HFF-Myc (cell line): ENCODE results near the gene SULT4A1.

ENCODE experiments used
- DNase-seq: peaks from one replicate; pipeline ENCODE4 v3.0.0-alpha.2; 2011; ENCODE audit warnings: low read depth; ENCODE audit errors: extremely low read depth
- H3K4me3 ChIP-seq: replicated peaks from 2 replicates; pipeline ENCODE4 v1.5.1; 2011; ENCODE audit warnings: low read depth, mild to moderate bottlenecking, control low read depth, low read length
- CTCF ChIP-seq: IDR thresholded peaks from 2 replicates; pipeline ENCODE4 v1.5.1; 2012; ENCODE audit warnings: mild to moderate bottlenecking, low read depth, low read length, control low read depth; ENCODE audit errors: missing control alignments

Gene SULT4A1

GRCh38 chr22:43901976-43902643 lies 39.8 kb upstream of the SULT4A1 start:
- DNase-seq = peak; percentile 45
- no peak for TF ChIP-seq CTCF
- H3K4me3 ChIP-seq = no peak overlapping the region

- no peak for TF ChIP-seq CTCF
These were observed 37.9 kb upstream of the SULT4A1 start for GRCh38 chr22:43900206-43900605.

GRCh38 chr22:43897751-43898261 lies 35.5 kb upstream of the SULT4A1 start:
- DNase-seq = no peak
- H3K4me3 ChIP-seq = no peak overlapping the region
- TF ChIP-seq CTCF = no peak

More at GRCh38 chr22:43900206-43900605, 37.9 kb upstream of the SULT4A1 start:
- H3K4me3 ChIP-seq = no peak overlapping the region
- no peak for DNase-seq

- TF ChIP-seq CTCF = no peak
- DNase-seq = no peak
- no peak overlapping the region for H3K4me3 ChIP-seq
These were observed 33.8 kb upstream of the SULT4A1 start for GRCh38 chr22:43895986-43896645.

- no peak for DNase-seq
- TF ChIP-seq CTCF = no peak
- H3K4me3 ChIP-seq = no peak overlapping the region
These were observed 31.8 kb upstream of the SULT4A1 start for GRCh38 chr22:43894122-43894521.

- DNase-seq = no peak
- H3K4me3 ChIP-seq = no peak overlapping the region
- no peak for TF ChIP-seq CTCF
These were observed 31.0 kb upstream of the SULT4A1 start for GRCh38 chr22:43893266-43893665.
